HG03060 (cell line): Measurements from ENCODE around the gene SCUBE2.

Experiments used
- ATAC-seq: cut with Tn5 transposase; IDR thresholded peaks from one replicate; pipeline ENCODE4 v1.9.1; 2021; ENCODE audit warnings: low read depth, moderate number of reproducible peaks; ENCODE audit not compliant: unreplicated experiment

The SCUBE2 gene

DNA sequence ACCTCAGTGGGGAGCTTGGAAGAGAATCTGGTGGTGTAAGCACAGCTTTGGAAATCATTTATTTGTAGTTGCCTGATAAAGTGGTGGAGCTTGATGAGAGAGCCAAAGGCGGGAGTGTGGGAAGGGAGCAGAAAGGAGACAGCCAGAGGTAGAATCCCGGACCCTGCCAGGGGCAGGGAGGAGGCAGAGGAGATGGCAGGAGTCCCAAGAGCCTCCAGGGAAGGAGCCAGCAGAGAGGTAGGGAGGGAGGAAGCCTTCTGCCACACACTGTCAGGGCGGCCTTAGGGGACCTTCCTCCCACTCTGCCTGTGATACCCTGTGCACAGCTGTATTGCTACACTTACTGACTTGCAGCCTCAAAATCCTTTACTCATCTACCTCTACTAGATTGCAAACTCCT lies 15.4 kb downstream of the SCUBE2 start:
- no peak for ATAC-seq

GRCh38 chr11:9075556-9075955 lies 15.8 kb downstream of the SCUBE2 start:
- ATAC-seq = no peak

DNA sequence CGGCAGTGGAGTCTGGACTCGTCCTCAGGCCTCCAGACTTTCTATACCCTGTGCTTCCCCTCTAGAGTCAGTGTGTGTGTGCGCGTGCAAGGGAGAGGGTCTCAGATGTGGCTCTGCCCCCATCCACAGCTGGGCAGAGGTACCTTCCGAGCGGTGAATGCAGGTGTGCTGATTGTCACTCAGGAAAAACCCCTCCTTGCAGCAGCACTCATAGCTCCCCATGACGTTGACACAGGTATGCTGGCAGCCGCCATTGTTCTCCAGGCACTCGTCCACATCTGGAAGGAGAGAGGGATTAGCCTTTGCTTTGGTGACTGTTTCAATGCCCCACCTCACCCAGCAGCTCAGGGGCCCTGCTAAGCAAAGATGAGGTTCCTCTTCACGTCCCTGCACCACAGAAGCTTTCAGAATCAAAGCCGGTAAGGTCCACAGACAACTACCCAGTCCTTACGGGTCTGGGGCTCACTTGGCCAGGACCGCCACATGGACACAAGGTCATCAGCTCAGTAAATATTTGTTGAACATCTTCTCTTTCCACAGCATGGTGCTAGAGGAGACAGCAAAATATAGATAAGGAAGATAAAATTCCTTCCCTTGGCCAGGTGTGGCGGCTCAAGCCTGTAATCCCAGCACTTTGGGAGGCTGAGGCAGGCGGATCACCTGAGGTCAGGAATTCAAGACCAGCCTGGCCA lies 16.9 kb downstream of the SCUBE2 start:
- no peak for ATAC-seq

GRCh38 chr11:9073466-9074225 lies 17.8 kb downstream of the SCUBE2 start:
- ATAC-seq = no peak

DNA sequence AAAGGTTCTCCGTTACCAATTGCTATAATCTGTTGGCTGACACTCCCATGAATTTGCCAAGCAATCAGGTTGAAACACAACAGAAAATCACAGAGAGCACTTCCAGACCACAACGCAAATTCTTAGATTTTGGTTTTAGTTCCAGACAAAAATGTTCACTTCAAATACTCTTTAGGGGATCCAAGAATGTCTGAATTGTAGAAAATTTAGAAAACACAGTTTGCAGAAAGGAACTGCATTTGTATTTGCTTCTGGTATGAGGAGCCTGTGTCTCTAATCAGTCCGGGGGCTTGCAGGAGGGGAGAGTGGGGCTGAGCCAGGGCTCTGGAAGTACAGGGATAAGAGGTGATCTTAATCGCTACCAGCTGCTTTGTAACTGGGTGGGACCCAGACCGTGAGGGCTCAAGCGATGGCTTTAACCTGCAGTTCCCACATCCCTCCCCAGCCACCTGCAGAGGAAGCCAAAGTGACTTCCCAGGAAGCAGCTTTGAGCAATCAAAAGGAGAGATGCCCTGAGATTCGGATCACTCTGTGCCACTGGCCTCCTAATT lies 18.7 kb downstream of the SCUBE2 start:
- no peak for ATAC-seq

- ATAC-seq = no peak
Measured at GRCh38 chr11:9071692-9072091, 19.7 kb downstream of the SCUBE2 start.

DNA sequence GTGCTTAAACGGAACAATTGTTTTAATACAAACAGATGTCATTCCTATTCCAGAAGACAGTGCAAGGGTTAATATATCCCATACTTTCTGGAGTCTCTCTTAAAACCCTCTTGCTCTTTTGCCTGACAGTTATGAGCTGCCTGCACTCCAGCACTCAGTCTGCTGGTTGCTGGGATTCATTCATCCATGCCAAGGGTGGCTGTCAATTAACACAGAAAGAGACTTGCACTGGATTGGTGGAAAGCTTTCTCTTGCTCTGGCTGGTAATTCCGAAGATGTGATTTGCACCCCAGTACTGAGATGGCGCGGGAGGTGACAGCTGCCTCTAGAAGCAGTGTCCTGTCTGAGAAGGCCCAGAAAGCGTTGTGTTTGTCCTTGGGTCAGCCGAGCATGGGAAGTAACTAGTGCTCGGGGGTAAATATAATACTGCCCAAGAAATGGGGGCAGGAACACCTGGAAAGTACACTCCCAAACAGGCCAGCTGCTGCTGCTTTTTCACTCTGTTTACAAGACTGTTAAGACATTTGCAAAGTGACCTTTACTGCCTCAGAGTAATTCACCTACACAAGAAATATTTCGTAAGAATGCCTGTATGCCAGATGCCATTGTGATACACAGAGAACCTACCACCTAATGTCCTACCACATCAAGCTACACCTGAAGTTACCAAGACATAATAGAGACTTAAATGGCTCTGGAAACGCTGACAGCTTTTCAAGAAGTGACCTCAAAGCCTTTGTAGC lies 20.5 kb downstream of the SCUBE2 start:
- no peak for ATAC-seq

DNA sequence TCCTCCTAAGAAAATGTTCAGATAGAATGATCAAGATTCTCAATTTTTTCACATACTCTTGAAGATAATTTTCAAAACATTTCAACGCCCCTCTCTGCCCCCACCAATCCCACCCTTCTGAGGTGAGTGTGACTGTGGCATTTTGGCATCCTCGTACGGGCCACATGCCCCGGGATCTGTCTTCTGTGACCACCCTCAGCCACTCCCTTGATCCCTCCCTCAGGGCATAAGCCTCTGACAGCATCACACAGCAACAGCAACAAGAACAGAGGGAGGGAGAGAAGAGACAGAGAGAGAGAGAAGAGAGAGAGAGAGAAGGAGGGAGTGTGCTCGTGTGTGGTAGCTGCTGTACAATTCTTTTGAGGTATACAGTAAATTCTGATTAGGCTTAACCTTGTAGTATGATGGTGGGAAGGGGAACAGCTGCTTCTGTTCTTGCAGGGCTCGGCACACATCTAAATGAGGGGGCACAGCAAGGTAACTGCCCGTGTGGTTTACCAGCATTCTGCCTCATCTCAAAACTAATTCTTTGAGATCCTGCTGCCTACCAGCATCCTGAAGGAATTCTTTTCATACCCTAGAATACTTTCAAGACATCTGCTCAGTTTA lies 21.4 kb downstream of the SCUBE2 start:
- no peak for ATAC-seq

GRCh38 chr11:9069256-9069655 lies 22.1 kb downstream of the SCUBE2 start:
- no peak for ATAC-seq

- ATAC-seq = no peak
Measured at GRCh38 chr11:9066433-9066925, 24.9 kb downstream of the SCUBE2 start.

- no peak for ATAC-seq
Measured at GRCh38 chr11:9065607-9066432, 25.6 kb downstream of the SCUBE2 start.

DNA sequence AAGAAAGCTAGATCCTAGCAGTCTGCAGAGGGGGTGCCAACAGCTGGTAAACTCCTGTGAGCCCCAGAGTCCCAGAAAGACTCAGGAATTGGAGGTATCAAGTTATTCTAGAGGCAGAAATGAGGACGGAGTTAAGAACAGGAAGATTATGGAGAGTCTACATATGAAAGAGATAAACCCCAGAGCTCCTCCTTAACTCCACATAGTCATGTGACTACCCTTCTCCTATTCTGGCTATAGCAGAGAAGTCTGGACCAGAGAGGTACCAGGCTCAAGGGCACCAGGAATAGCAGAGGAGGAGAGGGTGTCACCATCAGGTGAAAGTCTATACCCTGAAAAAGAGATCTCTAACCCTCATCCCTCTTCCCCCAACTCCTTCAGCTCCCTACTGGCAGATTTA lies 29.6 kb downstream of the SCUBE2 start:
- no peak for ATAC-seq

DNA sequence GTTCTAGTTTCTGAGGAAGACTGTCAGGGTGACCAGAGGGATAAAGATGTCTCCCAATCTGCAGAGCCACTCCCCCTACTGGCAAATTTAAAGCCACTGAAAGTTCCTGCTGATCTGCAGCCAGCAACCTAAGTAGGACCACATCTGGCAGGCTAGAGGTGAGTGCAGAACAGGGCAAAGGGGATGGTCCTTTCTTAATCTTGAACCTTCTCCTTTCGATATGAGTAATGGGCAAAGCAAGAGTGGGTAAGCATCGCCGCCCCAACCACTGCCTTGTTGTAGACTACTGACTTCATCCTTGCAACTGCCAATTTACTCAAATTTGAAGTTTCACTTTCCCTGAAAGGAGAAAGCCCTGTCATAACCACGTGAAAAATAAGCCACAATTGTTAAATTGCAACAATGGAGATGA lies 30.7 kb downstream of the SCUBE2 start:
- ATAC-seq = peak; percentile 99

GRCh38 chr11:9059406-9059805 lies 32.0 kb downstream of the SCUBE2 start:
- no peak for ATAC-seq

DNA sequence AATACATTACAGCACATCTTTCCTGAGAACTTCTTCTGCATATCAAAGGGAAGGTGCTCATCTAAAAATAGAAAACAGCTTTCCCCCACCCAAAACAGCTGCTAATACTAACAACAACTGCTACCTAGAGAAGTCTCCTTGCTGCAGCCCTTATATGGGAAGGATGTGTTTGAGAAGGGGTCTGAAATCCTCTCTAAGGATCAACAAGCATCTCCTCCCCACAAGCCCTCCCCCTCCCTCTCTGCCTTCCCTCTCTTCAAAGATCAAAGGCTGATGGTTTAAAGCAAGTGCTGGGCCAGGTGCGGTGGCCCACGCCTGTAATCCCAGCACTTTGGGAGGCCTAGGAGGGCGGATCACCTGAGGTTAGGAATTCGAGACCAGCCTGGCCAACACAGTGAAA lies 33.5 kb downstream of the SCUBE2 start:
- no peak for ATAC-seq

GRCh38 chr11:9057007-9057406 lies 34.4 kb downstream of the SCUBE2 start:
- ATAC-seq = no peak

GRCh38 chr11:9056467-9056866 lies 34.9 kb downstream of the SCUBE2 start:
- ATAC-seq = no peak

- no peak for ATAC-seq
Measured at GRCh38 chr11:9053316-9054035, 37.9 kb downstream of the SCUBE2 start.

DNA sequence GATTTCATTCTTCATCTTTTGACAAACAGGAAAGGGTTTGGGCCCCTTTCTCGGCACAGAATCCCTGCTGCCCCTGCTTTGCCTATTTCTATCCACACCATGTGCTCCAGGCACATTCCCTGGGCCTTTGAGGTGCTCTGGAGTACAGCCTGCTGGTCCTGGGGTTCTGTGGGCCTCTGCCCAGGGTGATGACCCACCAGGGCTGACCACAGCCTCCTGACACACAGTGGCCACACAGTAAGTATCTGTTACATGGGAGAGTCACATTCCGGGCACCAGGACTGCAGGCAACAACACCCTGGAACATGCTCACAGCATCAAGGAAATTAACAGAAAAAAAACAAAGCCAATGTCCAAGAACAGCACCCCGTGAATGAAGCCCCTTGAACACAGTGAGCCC lies 39.1 kb downstream of the SCUBE2 start:
- no peak for ATAC-seq
